Endothelial cell of umbilical vein (primary cell): ENCODE data around the gene BAX.

Experiments
- EZH2 ChIP-seq: IDR thresholded peaks from 2 replicates; pipeline ENCODE4 v1.6.1; 2012; ENCODE audit warnings: borderline replicate concordance, low read depth, mild to moderate bottlenecking, moderate library complexity, low read length, inconsistent platforms; ENCODE audit not compliant: severe bottlenecking
- GATA2 ChIP-seq: IDR thresholded peaks from 2 replicates; pipeline ENCODE4 v1.7.0; 2011; ENCODE audit warnings: low read depth, mild to moderate bottlenecking, moderate library complexity, mixed read lengths, low read length; ENCODE audit not compliant: insufficient read length, insufficient read depth
- JUN ChIP-seq: IDR thresholded peaks from 2 replicates; pipeline ENCODE4 v1.6.1; 2011; ENCODE audit warnings: borderline replicate concordance, low read depth; ENCODE audit not compliant: insufficient read length, insufficient read depth
- MYC ChIP-seq: IDR thresholded peaks from one replicate; pipeline ENCODE4 v1.6.1; 2011; ENCODE audit warnings: mild to moderate bottlenecking, low read depth, low read length
- POLR2A ChIP-seq: IDR thresholded peaks from 2 replicates; pipeline ENCODE4 v1.6.1; 2012; ENCODE audit warnings: low read depth, mild to moderate bottlenecking, control low read depth, low read length
- POLR2AphosphoS5 ChIP-seq: IDR thresholded peaks from 2 replicates; pipeline ENCODE4 v1.6.1; 2012; ENCODE audit warnings: low read depth, mild to moderate bottlenecking, control low read depth, low read length, moderate library complexity; ENCODE audit not compliant: insufficient read depth
- TF ChIP-seq, protein P1 (sequence below), 2 donors: IDR thresholded peaks; 1 replicate in 1 of 2; 2 replicates in 1 of 2; pipeline ENCODE4 v1.5.1; 2011; ENCODE audit warnings: low read length in 2 of 2, mild to moderate bottlenecking in 2 of 2, moderate library complexity in 2 of 2, control low read depth in 1 of 2, inconsistent platforms in 1 of 2, low read depth in 1 of 2; ENCODE audit not compliant: insufficient read depth in 1 of 2; ENCODE audit errors: extremely low read depth in 1 of 2
- TF ChIP-seq, protein P2 (sequence below): IDR thresholded peaks from 2 replicates; pipeline ENCODE4 v1.6.1; 2011; ENCODE audit not compliant: insufficient read depth, insufficient read length

DNA sequence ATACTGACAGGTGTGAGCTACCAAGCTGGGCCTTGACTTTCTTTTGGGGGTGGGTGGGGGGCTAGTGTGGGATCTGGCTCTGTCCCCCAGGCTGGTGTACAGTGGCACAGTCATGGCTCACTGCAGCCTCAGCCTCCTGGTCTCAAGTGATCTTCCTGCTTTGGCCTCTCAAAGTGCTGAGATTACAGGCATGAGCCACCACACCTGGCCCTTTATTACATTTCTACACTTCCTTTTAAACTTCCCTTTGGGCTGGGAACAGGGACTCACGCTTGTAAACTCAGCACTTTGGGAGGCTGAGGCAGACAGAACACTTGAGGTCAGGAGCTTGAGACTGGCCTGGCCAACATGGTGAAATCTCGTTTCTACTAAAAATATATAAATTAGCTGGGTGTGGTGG lies 22.4 kb downstream of the BAX start:
- TF ChIP-seq, protein P1, sequence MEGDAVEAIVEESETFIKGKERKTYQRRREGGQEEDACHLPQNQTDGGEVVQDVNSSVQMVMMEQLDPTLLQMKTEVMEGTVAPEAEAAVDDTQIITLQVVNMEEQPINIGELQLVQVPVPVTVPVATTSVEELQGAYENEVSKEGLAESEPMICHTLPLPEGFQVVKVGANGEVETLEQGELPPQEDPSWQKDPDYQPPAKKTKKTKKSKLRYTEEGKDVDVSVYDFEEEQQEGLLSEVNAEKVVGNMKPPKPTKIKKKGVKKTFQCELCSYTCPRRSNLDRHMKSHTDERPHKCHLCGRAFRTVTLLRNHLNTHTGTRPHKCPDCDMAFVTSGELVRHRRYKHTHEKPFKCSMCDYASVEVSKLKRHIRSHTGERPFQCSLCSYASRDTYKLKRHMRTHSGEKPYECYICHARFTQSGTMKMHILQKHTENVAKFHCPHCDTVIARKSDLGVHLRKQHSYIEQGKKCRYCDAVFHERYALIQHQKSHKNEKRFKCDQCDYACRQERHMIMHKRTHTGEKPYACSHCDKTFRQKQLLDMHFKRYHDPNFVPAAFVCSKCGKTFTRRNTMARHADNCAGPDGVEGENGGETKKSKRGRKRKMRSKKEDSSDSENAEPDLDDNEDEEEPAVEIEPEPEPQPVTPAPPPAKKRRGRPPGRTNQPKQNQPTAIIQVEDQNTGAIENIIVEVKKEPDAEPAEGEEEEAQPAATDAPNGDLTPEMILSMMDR (IDR thresholded peaks at IDR 0.05; ENCODE audit: extremely low read depth in 1 of 2, insufficient read depth in 1 of 2, low read depth in 1 of 2, low read length in 2 of 2), result no peak
- TF ChIP-seq POLR2A, result no peak
- TF ChIP-seq POLR2AphosphoS5, result no peak
- TF ChIP-seq EZH2, result no peak
- no peak for TF ChIP-seq MYC
- no peak for TF ChIP-seq JUN
- no peak for TF ChIP-seq GATA2
- TF ChIP-seq, protein P2, sequence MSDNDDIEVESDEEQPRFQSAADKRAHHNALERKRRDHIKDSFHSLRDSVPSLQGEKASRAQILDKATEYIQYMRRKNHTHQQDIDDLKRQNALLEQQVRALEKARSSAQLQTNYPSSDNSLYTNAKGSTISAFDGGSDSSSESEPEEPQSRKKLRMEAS, result no peak
